Measurements from ENCODE around the gene GART. TPM values are rescaled to one million over a fixed set of nuclear protein-coding genes. Genes with fewer than 3 reads are reported as not detected.

The GART gene
- total RNA-seq, 1 donor from 2014 or later: 79.2 TPM

- no peak overlapping the region for H3K4me3 ChIP-seq (ENCODE audit: low read depth, low read length)
- DNase-seq (ENCODE audit: low read depth): no peak
- TF ChIP-seq CTCF (conservative IDR thresholded peaks at IDR 0.05; ENCODE audit: low read depth, low read length): no peak
Measured at GRCh38 chr21:33537212-33537611, 4.7 kb downstream of the GART start.

- no peak for DNase-seq (ENCODE audit: low read depth)
- no peak for TF ChIP-seq CTCF (conservative IDR thresholded peaks at IDR 0.05; ENCODE audit: low read depth, low read length)
- H3K4me3 ChIP-seq (ENCODE audit: low read depth, low read length): no peak overlapping the region
Measured at GRCh38 chr21:33531007-33531406, 10.9 kb downstream of the GART start.

DNA sequence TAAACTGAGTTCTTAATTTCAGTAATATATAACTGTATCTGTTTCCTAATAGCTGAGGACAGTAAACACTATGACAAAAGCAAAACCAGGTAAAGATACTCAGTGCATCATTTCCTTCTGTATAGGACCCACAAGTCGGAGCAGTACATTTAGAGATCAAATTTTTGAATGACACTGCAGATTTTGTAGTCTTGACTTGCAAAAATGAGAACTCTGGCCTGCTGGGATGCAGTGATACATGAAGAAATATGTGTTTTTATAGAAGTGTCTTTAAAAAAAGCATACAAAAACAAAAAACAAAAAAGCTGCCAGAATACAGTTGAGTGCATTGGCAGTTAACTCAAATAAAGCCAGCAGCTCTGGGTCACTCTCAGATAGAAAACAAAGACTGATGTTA is 19.0 kb downstream of the GART start:
- DNase-seq (ENCODE audit: low read depth): no peak
- H3K4me3 ChIP-seq (ENCODE audit: low read depth, low read length): no peak overlapping the region
- no peak for TF ChIP-seq CTCF (conservative IDR thresholded peaks at IDR 0.05; ENCODE audit: low read depth, low read length)

GRCh38 chr21:33522297-33522952 is 19.5 kb downstream of the GART start:
- DNase-seq (ENCODE audit: low read depth): no peak
- TF ChIP-seq CTCF (conservative IDR thresholded peaks at IDR 0.05; ENCODE audit: low read depth, low read length): no peak
- H3K4me3 ChIP-seq (ENCODE audit: low read depth, low read length): no peak overlapping the region

- TF ChIP-seq CTCF (conservative IDR thresholded peaks at IDR 0.05; ENCODE audit: low read depth, low read length): no peak
- DNase-seq (ENCODE audit: low read depth): no peak
- H3K4me3 ChIP-seq (ENCODE audit: low read depth, low read length): no peak overlapping the region
Measured at GRCh38 chr21:33518899-33519298, 23.0 kb downstream of the GART start.

- DNase-seq (ENCODE audit: low read depth): no peak
- no peak overlapping the region for H3K4me3 ChIP-seq (ENCODE audit: low read depth, low read length)
- no peak for TF ChIP-seq CTCF (conservative IDR thresholded peaks at IDR 0.05; ENCODE audit: low read depth, low read length)
Measured at GRCh38 chr21:33514229-33514628, 27.7 kb downstream of the GART start.

- no peak for DNase-seq (ENCODE audit: low read depth)
- no peak overlapping the region for H3K4me3 ChIP-seq (ENCODE audit: low read depth, low read length)
- no peak for TF ChIP-seq CTCF (conservative IDR thresholded peaks at IDR 0.05; ENCODE audit: low read depth, low read length)
Measured at GRCh38 chr21:33512481-33512880, 29.4 kb downstream of the GART start.

Measured in epithelial cell of proximal tubule (primary cell).